GM13976 (cell line): ENCODE data around the gene CABCOCO1.
"Not testable (repeated sequence)": the region's sequence is repeated elsewhere in the genome, so short reads cannot be mapped to it uniquely, and the experiment has no call there.

Experiments
- DNase-seq: peaks from one replicate; pipeline ENCODE4 v3.0.0; 2012; ENCODE audit warnings: low spot score
- CTCF ChIP-seq: IDR thresholded peaks from 2 replicates; pipeline ENCODE4 v1.5.1; 2012; ENCODE audit warnings: borderline replicate concordance, mild to moderate bottlenecking; ENCODE audit not compliant: insufficient read depth; ENCODE audit errors: extremely low read depth, missing control alignments, control extremely low read depth
- in situ Hi-C: fragments of 300-500 bp; cut with MboI; formaldehyde crosslinking; loops from one replicate; pipeline ENCODE4 v1.12.0; 2022; ENCODE audit warnings: low sequenced_read_pairs, mixed read lengths, inconsistent platforms; ENCODE audit not compliant: unreplicated experiment

The CABCOCO1 gene

GRCh38 chr10:61683319-61683718, 20.6 kb downstream of the CABCOCO1 start:
- in situ Hi-C loops, result no loop called here

GRCh38 chr10:61684894-61685507, 22.3 kb downstream of the CABCOCO1 start:
- no peak for DNase-seq
- in situ Hi-C loops, result no loop called here

More at GRCh38 chr10:61683319-61683718, 20.6 kb downstream of the CABCOCO1 start:
- DNase-seq, result no peak
- no peak for TF ChIP-seq CTCF

GRCh38 chr10:61688551-61689308, 26.0 kb downstream of the CABCOCO1 start:
- TF ChIP-seq CTCF, result no peak
- no peak for DNase-seq
- in situ Hi-C loops, result no loop called here

More at GRCh38 chr10:61684894-61685507, 22.3 kb downstream of the CABCOCO1 start:
- no peak for TF ChIP-seq CTCF

GRCh38 chr10:61691667-61692066, 28.9 kb downstream of the CABCOCO1 start:
- DNase-seq, in situ Hi-C loops: not testable (repeated sequence)

GRCh38 chr10:61692447-61693010, 29.8 kb downstream of the CABCOCO1 start:
- in situ Hi-C loops, result no loop called here
- no peak for TF ChIP-seq CTCF
- DNase-seq, result no peak

GRCh38 chr10:61698968-61699655, 36.4 kb downstream of the CABCOCO1 start:
- no peak for DNase-seq
- no peak for TF ChIP-seq CTCF
- in situ Hi-C loops, result no loop called here

GRCh38 chr10:61701055-61701705, 38.5 kb downstream of the CABCOCO1 start:
- in situ Hi-C loops, result no loop called here
- no peak for TF ChIP-seq CTCF

More at GRCh38 chr10:61701055-61701705, 38.5 kb downstream of the CABCOCO1 start:
- DNase-seq, result no peak
